ENCODE results near the gene KDM4C.

The KDM4C gene

GRCh38 chr9:6816581-6816980 lies 58.8 kb downstream of the KDM4C start:
- no peak for DNase-seq

- DNase-seq = no peak
These were observed 60.6 kb downstream of the KDM4C start for GRCh38 chr9:6818292-6818922.

GRCh38 chr9:6819112-6819511 lies 61.3 kb downstream of the KDM4C start:
- DNase-seq = no peak

- DNase-seq = no peak
These were observed 61.8 kb downstream of the KDM4C start for GRCh38 chr9:6819529-6819928.

- no peak for DNase-seq
These were observed 64.9 kb downstream of the KDM4C start for GRCh38 chr9:6822696-6823095.

GRCh38 chr9:6827439-6828145 lies 69.8 kb downstream of the KDM4C start:
- DNase-seq = peak; percentile 87

GRCh38 chr9:6829027-6829426 lies 71.3 kb downstream of the KDM4C start:
- peak; percentile 43 for DNase-seq

- peak; percentile 69 for DNase-seq
These were observed 71.8 kb downstream of the KDM4C start for GRCh38 chr9:6829536-6829935.

- DNase-seq = peak; percentile 45
These were observed 75.9 kb downstream of the KDM4C start for GRCh38 chr9:6833518-6834192.

GRCh38 chr9:6834306-6834705 lies 76.5 kb downstream of the KDM4C start:
- no peak for DNase-seq

- no peak for DNase-seq
These were observed 80.4 kb downstream of the KDM4C start for GRCh38 chr9:6838158-6838557.

- DNase-seq = no peak
These were observed 84.8 kb downstream of the KDM4C start for GRCh38 chr9:6842584-6842947.

- no peak for DNase-seq
These were observed 86.0 kb downstream of the KDM4C start for GRCh38 chr9:6843742-6844141.

GRCh38 chr9:6844267-6844666 lies 86.5 kb downstream of the KDM4C start:
- no peak for DNase-seq

GRCh38 chr9:6845128-6845826 lies 87.5 kb downstream of the KDM4C start:
- no peak for DNase-seq

GRCh38 chr9:6845880-6846279 lies 88.1 kb downstream of the KDM4C start:
- DNase-seq = no peak

GRCh38 chr9:6852243-6852963 lies 94.6 kb downstream of the KDM4C start:
- no peak for DNase-seq

GRCh38 chr9:6855860-6856259 lies 98.1 kb downstream of the KDM4C start:
- no peak for DNase-seq

- DNase-seq = no peak
These were observed 106.3 kb downstream of the KDM4C start for GRCh38 chr9:6864102-6864501.

GRCh38 chr9:6869081-6869948 lies 111.5 kb downstream of the KDM4C start:
- no peak for DNase-seq

- DNase-seq = no peak
These were observed 112.4 kb downstream of the KDM4C start for GRCh38 chr9:6870149-6870548.

Data from hematopoietic multipotent progenitor cell treated with erythropoietin and hydrocortisone succinate and interleukin-3 and kit ligand, for 8 days (in vitro differentiated cells).